Endothelial cell of umbilical vein (primary cell): ENCODE measurements around the gene WNT2. TPM values are rescaled to one million over a fixed set of nuclear protein-coding genes. Genes with fewer than 3 reads are reported as not detected.
"Not testable (repeated sequence)": the region's sequence is repeated elsewhere in the genome, so short reads cannot be mapped to it uniquely, and the experiment has no call there.

Experiments
- BruUV-seq: library from RNA; stranded (reverse); fragments of 400-500 nt; replicated peaks from 2 replicates; lab custom pipeline; 2021; lab: Mats Ljungman, UMichigan
- CTCF ChIA-PET: fragments of 300-600, 350-600 bp; sonication (Branson Sonifier 250); formaldehyde crosslinking; loops from one replicate; lab custom pipeline; 2021; ENCODE audit warnings: antibody characterized with exemption, inconsistent platforms; lab: Charles Lee
- POLR2A ChIA-PET: fragments of 300-600, 350-600 bp; sonication (Branson Sonifier 250); formaldehyde crosslinking; loops from one replicate; lab custom pipeline; 2021; ENCODE audit warnings: antibody characterized with exemption, inconsistent platforms; lab: Charles Lee
- DNase-seq: peaks from one replicate; pipeline ENCODE4 v3.0.0-alpha.2; 2011; ENCODE audit warnings: low read depth, low spot score
- FAIRE-seq: peaks from 2 replicates; lab custom pipeline; 2011; peaks lifted over from hg19 to GRCh38; lab: Jason Lieb, UNC
- H2AFZ ChIP-seq: 2 replicates; pipeline ENCODE4 v1.6.0; 2012; ENCODE audit warnings: low read depth, low read length, control low read depth, inconsistent platforms
- H3K27ac ChIP-seq: 2 replicates; pipeline ENCODE4 v1.5.1; 2011; ENCODE audit warnings: low read depth, mild to moderate bottlenecking, control low read depth, low read length, moderate library complexity; ENCODE audit not compliant: insufficient read depth
- H3K27me3 ChIP-seq, 2 experiments: 2 replicates each; pipeline versions ENCODE4 v1.6.0 to v1.6.1; 2011; ENCODE audit warnings: low read length in 2 of 2, mixed read lengths in 1 of 2; ENCODE audit not compliant: control insufficient read depth in 2 of 2, insufficient read depth in 2 of 2
- H3K36me3 ChIP-seq, 2 experiments: 2 replicates in 1 of 2; 3 replicates in 1 of 2; pipeline ENCODE4 v1.5.1; 2011; ENCODE audit warnings: low read length in 2 of 2, mild to moderate bottlenecking in 1 of 2, moderate library complexity in 1 of 2; ENCODE audit not compliant: control insufficient read depth in 2 of 2, insufficient read depth in 2 of 2; ENCODE audit errors: extremely low read depth in 1 of 2
- H3K4me1 ChIP-seq: 3 replicates; pipeline ENCODE4 v1.5.1; 2011; ENCODE audit warnings: mild to moderate bottlenecking, low read length; ENCODE audit not compliant: control insufficient read depth, insufficient read depth; ENCODE audit errors: extremely low read depth
- H3K4me2 ChIP-seq: 2 replicates; pipeline ENCODE4 v1.6.1; 2011; ENCODE audit warnings: low read length, control low read depth, mixed read lengths; ENCODE audit not compliant: insufficient read depth
- H3K4me3 ChIP-seq, 3 experiments: fragments of 200-600 bp in 1 of 3; sonication (generic), shearing (Covaris generic) in 1 of 3; replicated peaks in 1 of 3; 2 replicates each; pipeline ENCODE4 v1.5.1; 2011 to 2016; ENCODE audit warnings: control low read depth in 3 of 3, low read length in 3 of 3, mild to moderate bottlenecking in 2 of 3, inconsistent platforms in 1 of 3, low read depth in 1 of 3, moderate library complexity in 1 of 3; ENCODE audit not compliant: insufficient read depth in 1 of 3
- H3K79me2 ChIP-seq: 2 replicates; pipeline ENCODE4 v1.6.0; 2012; ENCODE audit warnings: low read length, inconsistent platforms; ENCODE audit not compliant: control insufficient read depth, insufficient read depth
- H3K9ac ChIP-seq: replicated peaks from 2 replicates; pipeline ENCODE3; 2011; ENCODE audit warnings: low read length, control low read depth; ENCODE audit not compliant: insufficient read depth; ENCODE audit errors: extremely low read depth
- H3K9me1 ChIP-seq: replicated peaks from 3 replicates; pipeline ENCODE4 v1.6.0; 2011; ENCODE audit warnings: mild to moderate bottlenecking, low read length; ENCODE audit not compliant: control insufficient read depth, insufficient read depth; ENCODE audit errors: extremely low read depth
- H3K9me3 ChIP-seq: replicated peaks from 2 replicates; pipeline ENCODE4 v1.5.1; 2012; ENCODE audit warnings: low read length, inconsistent platforms; ENCODE audit not compliant: control insufficient read depth, insufficient read depth
- H4K20me1 ChIP-seq: replicated peaks from 2 replicates; pipeline ENCODE3; 2011; ENCODE audit warnings: mild to moderate bottlenecking, low read length; ENCODE audit not compliant: control insufficient read depth, insufficient read depth; ENCODE audit errors: extremely low read depth
- GATA2 ChIP-seq: IDR thresholded peaks from 2 replicates; pipeline ENCODE4 v1.7.0; 2011; ENCODE audit warnings: low read depth, mild to moderate bottlenecking, moderate library complexity, mixed read lengths, low read length; ENCODE audit not compliant: insufficient read length, insufficient read depth
- JUN ChIP-seq: IDR thresholded peaks from 2 replicates; pipeline ENCODE4 v1.6.1; 2011; ENCODE audit warnings: borderline replicate concordance, low read depth; ENCODE audit not compliant: insufficient read length, insufficient read depth
- POLR2AphosphoS5 ChIP-seq: IDR thresholded peaks from 2 replicates; pipeline ENCODE4 v1.6.1; 2012; ENCODE audit warnings: low read depth, mild to moderate bottlenecking, control low read depth, low read length, moderate library complexity; ENCODE audit not compliant: insufficient read depth
- dilution Hi-C: fragments of 300-500 bp; cut with MboI; formaldehyde crosslinking; loops from one replicate; pipeline ENCODE4 v1.15.0; 2019; ENCODE audit warnings: low sequenced_read_pairs; ENCODE audit not compliant: extremely low pct_ligation_motif_present
- intact Hi-C: fragments of 100-400 bp; cut with micrococcal nuclease; formaldehyde crosslinking; loops from one replicate; pipeline ENCODE4 v1.10.0; 2022
- polyA plus RNA-seq, 4 experiments: library from polyadenylated mRNA; depleted of rRNA in 3 of 4; stranded (reverse) in 3 of 4; unstranded in 1 of 4; fragments of >200 nt; gene quantifications; 2 replicates each; pipeline versions ENCODE4 v1.2.1 to v1.2.3, GENCODE V29; 2011 to 2012; ENCODE audit warnings: missing spikeins in 1 of 4
- total RNA-seq: library from RNA; stranded (reverse); gene quantifications from 2 replicates; pipeline ENCODE4 v1.2.3, GENCODE V29; 2021
- TF ChIP-seq, protein P1 (sequence below): IDR thresholded peaks from 2 replicates; pipeline ENCODE4 v1.6.1; 2011; ENCODE audit not compliant: insufficient read depth, insufficient read length

The WNT2 gene
- total and polyA plus RNA-seq, 2 donors (not counting 3 experiments of a cell fraction or from before 2014, with no cell fraction given): not detected

DNA sequence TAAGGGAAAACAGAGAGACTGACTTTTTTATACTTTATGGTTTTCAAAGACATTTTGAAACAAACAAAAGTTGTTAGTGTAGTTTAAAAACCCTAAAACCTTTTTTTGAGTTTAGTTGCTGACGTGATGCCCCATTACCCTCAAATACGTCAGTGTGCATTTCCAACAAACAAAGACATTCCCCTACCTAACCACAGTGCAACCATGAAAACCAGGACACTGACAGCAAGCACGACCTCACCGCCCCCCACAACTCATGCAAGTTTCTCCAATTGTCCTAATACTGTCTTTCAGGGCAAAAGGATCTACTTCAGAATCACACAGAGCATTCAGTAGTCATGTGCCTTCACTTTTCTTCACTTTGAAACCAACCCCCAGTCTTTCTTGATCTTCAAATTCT lies 75.0 kb downstream of the WNT2 start:
- ChIA-PET CTCF (no interaction called here), POLR2A (no interaction called here)
- no peak overlapping the region for H2AFZ ChIP-seq
- H3K4me3 ChIP-seq: no peak overlapping the region
- H3K36me3 ChIP-seq: no peaks in the 10 kb centered on the region
- TF ChIP-seq POLR2AphosphoS5 (no peak), GATA2 (no peak), JUN (no peak)
- TF ChIP-seq, protein P1, sequence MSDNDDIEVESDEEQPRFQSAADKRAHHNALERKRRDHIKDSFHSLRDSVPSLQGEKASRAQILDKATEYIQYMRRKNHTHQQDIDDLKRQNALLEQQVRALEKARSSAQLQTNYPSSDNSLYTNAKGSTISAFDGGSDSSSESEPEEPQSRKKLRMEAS: no peak
- H3K9ac ChIP-seq: no peak overlapping the region
- no peaks in the 10 kb centered on the region for H3K9me3 ChIP-seq
- no peaks in the 10 kb centered on the region for H3K9me1 ChIP-seq
- H3K4me1 ChIP-seq: no peaks in the 10 kb centered on the region
- intact Hi-C loops (no loop called here), dilution Hi-C loops (no loop called here)
- FAIRE-seq (no peak), DNase-seq (no peak)
- no peaks in the 10 kb centered on the region for H4K20me1 ChIP-seq
- H3K27ac ChIP-seq: no peak overlapping the region
- H3K79me2 ChIP-seq: no peaks in the 10 kb centered on the region
- no peak overlapping the region for H3K4me2 ChIP-seq
- peaks cover 1 to 5% of the 10 kb centered on the region in 2 experiments for H3K27me3 ChIP-seq
- BruUV-seq: no TSS peak

DNA sequence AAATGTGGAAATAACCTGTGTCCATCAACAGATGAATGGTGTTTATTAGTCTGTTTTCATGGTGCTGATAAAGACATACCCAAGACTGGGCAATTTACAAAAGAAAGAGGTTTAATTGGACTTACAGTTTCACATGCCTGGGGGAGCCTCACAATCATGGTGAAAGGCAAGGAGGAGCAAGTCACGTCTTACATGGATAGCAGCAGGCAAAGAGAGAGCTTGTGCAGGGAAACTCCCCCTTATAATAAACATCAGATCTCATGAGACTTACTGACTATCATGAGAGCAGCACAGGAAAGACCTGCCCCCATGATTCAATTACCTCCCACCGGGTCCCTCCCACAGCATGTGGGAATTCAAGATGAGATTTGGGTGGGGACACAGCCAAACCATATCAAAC lies 77.2 kb downstream of the WNT2 start:
- POLR2A ChIA-PET, H3K4me1 ChIP-seq, H3K9me1 ChIP-seq, DNase-seq, H3K4me3 ChIP-seq, H2AFZ ChIP-seq, H3K36me3 ChIP-seq, dilution Hi-C loops, FAIRE-seq, H3K9ac ChIP-seq, H3K4me2 ChIP-seq, H4K20me1 ChIP-seq, H3K27me3 ChIP-seq, CTCF ChIA-PET, H3K79me2 ChIP-seq, H3K9me3 ChIP-seq, BruUV-seq, intact Hi-C loops, H3K27ac ChIP-seq: not testable (repeated sequence)
